Measurements from ENCODE around the gene GAS2L3.
"Not testable (repeated sequence)": the region's sequence is repeated elsewhere in the genome, so short reads cannot be mapped to it uniquely, and the experiment has no call there.

Gene GAS2L3

DNA sequence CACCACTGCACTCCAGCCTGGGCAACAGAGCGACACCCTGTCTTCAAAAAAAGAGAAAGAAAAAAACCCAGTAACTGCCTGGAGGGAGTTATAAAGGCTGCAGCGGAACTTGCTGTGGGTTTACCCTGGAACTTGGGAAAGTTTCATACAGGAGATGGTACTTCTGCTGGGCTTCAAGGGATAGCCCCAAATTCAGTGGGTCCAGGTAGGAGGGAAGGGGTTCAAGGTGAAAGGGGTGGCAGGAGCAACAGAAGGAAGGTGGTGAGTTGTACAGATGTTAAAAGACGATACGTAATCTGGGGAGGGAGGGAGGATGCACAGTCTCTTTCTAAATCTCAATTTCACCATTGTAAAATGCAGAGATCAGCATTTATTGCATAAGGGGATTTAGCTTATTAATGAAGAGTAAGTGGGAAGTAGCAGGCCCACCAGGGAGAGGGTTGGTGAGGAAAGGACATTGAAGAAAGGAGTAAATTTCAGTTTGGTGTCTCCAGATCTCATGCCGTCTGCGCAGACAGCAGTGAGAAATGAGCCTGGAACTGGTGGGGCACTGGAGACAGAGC lies 8.5 kb upstream of the GAS2L3 start:
- Mint-ChIP-seq H3K36me3 (no peaks in the 10 kb centered on the region), H3K9me3 (no peaks in the 10 kb centered on the region), H3K27me3 (no peaks in the 10 kb centered on the region), H3K4me3 (no peak overlapping the region), H3K4me1 (peaks cover 12% of the 10 kb centered on the region), H3K27ac (no peak overlapping the region)
- no peak for ATAC-seq

DNA sequence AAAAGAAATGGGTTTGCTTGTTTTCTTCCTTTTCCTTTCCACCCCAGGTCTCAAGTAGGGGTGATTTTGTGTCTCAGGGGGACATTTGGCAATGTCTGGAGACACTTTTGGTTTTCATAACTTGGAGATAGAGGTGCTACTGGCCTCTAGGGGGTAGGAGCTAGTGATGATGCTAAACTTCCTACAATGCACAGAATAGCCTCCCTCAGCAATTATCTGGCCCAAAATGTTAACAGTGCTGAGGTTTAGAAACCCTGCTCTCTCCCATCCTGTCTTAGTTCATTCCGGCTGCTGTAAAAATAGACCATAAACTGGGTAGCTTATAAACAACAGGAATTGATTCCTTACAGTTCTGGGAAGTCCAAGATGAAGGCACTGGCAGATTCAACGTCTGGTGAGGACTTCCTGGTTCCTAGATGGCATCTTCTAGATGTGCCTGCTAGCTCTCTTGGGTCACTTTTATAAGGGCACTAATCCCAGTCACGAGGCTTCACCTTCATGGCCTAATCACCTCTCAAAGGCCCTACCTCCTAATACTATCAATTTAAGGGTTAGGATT lies 7.4 kb upstream of the GAS2L3 start:
- H3K4me3 Mint-ChIP-seq, result no peak overlapping the region
- H3K27me3 Mint-ChIP-seq, result no peaks in the 10 kb centered on the region
- no peaks in the 10 kb centered on the region for H3K9me3 Mint-ChIP-seq
- H3K27ac Mint-ChIP-seq, result no peak overlapping the region
- ATAC-seq, result no peak
- no peaks in the 10 kb centered on the region for H3K36me3 Mint-ChIP-seq
- H3K4me1 Mint-ChIP-seq, result peaks cover 12% of the 10 kb centered on the region

DNA sequence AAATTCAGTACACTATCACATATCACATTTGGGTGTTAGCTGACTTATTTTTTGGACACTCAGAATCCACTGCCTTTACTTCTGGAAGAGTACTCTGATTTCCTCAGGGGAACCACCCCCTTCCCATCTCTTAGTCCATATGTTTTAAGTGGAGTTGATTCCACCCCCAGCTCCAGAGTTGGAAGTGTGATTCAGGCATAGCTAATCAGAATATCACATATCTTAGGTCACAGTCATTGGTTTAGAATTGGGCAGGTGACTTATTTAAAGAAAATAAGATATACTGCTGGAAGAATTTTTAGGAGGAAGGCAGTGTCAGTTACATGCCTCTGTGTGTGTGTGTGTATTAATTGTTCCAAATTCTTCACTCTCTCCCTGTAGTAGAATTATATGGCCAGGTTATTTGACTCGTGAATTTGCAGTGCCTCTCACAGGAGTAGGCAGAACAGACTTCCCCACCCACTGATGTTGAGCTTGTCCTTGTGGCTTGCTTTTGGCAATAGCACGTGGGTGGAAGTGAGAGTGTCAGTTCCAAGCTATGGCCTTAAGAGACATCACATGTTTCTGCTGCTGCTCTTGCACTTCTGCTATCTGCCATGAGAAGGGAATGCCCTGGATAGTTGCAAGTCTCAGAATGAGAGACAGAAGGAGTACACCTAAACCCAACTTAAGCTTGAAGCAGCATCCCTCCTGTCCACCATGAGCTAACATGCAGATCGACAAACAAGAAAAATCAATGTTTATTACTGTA lies 6.4 kb upstream of the GAS2L3 start:
- ATAC-seq, result peak; percentile 90
- no peaks in the 10 kb centered on the region for H3K36me3 Mint-ChIP-seq
- no peak overlapping the region for H3K4me3 Mint-ChIP-seq
- H3K27ac Mint-ChIP-seq, result no peak overlapping the region
- peaks cover 12% of the 10 kb centered on the region for H3K4me1 Mint-ChIP-seq
- H3K27me3 Mint-ChIP-seq, result no peaks in the 10 kb centered on the region
- no peaks in the 10 kb centered on the region for H3K9me3 Mint-ChIP-seq

DNA sequence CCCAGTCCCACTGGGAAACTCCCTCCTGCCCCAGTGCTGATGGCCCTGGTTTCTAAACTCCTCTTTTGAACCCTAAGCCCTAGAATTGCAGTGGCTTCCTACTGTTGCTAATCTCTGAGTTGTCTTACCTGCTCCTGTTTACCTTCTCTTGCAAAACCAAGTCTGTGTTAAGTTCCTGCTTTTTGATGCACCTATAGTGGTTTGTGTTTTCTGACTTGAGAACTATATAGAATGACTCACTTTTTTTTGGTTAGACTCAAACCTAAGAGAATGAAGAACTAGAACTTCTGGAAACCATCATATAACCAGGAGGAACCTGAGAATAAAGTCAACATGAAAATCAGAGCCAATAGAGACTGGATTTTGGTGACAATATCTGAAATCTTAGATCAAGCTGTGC lies 5.5 kb upstream of the GAS2L3 start:
- ATAC-seq, result peak; percentile 60

DNA sequence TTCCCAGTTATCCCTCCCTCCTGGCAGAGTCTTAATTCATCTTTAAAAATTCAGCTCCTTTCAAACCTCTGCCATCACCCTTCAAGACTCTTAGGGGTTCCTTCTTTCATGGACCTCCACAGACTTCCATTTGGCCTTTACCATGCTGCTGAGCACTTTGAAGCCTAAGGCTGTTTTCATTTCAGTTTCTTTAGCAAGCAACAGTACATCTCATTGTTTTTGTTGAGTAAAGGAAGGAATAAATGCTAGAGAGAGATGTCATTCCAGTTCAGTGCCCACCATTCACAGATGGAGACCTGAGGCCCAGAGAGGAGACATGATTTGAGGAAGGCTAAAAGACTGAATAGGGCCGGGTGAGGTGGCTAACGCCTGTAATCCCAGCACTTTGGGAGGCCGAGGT lies 1.3 kb upstream of the GAS2L3 start:
- no peak for ATAC-seq
- Mint-ChIP-seq H3K4me1 (peaks cover 22% of the 10 kb centered on the region), H3K27me3 (peaks cover 14% of the 10 kb centered on the region), H3K4me3 (no peak overlapping the region), H3K27ac (no peak overlapping the region), H3K36me3 (no peaks in the 10 kb centered on the region), H3K9me3 (no peaks in the 10 kb centered on the region)

More for the DNA sequence above, 5.5 kb upstream of the GAS2L3 start:
- Mint-ChIP-seq H3K9me3 (no peaks in the 10 kb centered on the region), H3K4me1 (peaks cover 12% of the 10 kb centered on the region), H3K27me3 (no peaks in the 10 kb centered on the region), H3K27ac (peak overlapping the region; percentile 3), H3K36me3 (no peaks in the 10 kb centered on the region), H3K4me3 (peak overlapping the region; percentile 6)

DNA sequence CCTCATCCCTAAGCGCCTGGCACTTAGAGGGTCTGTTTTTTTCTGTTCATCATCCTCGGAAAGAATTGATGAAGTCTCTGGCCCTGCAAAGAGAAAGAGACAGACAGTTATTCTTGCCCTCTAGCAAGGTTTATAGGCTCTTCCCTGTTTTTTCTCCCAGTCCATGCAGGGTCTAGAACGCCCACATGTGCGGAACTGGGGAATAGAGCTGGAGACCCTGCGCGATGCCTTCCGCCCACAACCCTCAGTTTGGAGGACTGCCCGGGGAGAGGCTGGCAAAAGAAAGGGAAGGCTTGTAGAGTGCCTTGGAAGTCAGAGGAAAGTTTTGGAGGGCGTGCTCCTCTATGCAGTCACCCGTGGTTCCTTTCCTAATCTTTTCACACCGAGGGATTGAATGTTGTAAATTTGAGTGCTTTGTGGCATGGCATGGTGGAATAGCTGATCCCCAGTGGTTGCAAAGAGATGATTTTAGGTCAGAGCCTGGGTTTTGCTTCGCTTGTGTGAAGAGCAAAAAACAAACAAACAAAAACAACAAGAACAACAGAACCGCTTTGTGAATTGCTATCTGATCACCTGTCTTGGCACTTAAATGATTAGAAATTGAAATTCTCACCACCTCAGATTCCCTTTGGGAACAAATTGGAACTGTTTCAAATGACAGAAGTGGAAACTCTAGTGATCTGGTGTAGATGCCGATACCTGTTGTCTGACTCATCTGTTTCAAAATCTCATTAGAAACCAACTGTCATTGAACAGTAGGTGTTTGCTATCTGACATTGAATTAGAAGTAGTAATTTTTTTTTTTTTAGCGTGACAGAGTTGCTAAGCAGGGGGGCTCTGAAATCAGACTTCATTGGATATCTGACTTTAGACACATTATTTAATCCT lies 947 bp downstream of the GAS2L3 start:
- Mint-ChIP-seq H3K4me1 (peaks cover 11% of the 10 kb centered on the region), H3K36me3 (no peaks in the 10 kb centered on the region), H3K9me3 (no peaks in the 10 kb centered on the region), H3K4me3 (peak overlapping the region; percentile 90), H3K27ac (peak overlapping the region; percentile 76), H3K27me3 (peaks cover 14% of the 10 kb centered on the region)
- ATAC-seq, result no peak

DNA sequence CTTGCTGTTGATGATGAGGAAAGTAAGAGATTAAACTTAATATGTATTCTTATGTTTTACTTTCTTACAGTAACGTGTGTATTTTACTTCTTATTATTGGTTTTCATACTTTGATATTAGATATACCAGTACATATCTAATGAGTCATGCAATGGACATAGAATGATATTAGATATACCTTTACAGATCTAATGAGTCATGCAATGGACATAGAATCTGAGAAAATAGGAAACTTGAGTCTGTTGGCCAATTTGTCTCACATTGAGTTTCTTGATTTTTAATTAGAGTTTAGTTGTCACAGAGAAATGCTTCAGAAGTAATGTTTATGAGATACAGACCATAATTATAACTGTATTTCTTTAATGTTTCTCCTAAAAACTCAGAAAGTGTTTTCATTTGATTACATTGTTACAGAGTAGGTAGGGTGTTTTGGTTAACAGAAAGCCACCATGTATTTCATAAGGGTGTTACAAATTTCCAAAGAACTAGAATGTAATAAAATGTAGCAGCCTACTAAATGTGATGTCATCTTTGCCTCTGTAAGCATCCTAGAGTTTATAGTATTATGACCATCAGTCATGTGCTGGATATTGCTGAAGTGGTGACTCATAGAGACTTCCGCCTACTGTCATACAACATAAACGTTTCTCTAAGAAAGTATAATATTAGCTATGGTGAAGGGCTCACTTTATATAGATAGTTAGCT lies 3.0 kb downstream of the GAS2L3 start:
- Mint-ChIP-seq H3K4me1 (peaks cover 11% of the 10 kb centered on the region), H3K27ac (no peak overlapping the region), H3K36me3 (no peaks in the 10 kb centered on the region), H3K9me3 (no peaks in the 10 kb centered on the region), H3K4me3 (no peak overlapping the region), H3K27me3 (peaks cover 14% of the 10 kb centered on the region)
- no peak for ATAC-seq

DNA sequence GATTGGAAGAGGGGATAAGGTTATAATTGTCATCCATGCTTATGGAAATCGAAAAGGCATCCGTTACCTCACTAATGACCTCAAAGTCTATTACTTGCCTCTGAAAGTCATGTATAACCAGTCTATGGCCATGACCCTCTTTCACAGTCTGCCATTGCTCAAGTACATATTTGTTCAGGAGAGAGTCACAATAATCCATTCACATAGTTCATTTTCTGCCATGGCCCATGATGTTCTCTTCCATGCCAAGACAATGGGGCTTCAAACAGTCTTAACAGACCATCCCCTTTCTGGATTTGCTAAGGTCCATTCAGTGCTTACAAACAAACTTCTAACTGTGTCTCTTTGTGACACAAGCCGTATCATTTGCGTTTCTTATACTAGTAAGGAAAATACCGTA lies 5.4 kb downstream of the GAS2L3 start:
- H3K4me3 Mint-ChIP-seq, result no peak overlapping the region

DNA sequence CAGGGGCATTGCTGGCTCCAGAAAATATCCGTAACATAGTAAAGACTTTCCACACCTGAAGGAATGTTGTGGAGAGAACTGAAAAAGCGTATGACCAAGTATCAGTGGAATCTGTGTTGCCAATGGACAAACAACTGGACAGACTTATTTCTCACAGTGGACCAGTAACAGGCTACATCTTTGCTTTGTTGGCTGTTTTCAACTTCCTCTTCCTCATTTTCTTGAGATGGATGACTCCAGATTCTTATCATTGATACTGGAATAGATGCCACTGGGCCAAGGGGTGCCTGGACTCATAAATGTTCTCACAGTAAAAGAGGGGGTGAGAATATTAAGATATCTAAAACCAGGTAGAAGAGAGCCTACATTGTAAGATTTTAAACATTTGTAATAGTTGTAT lies 6.4 kb downstream of the GAS2L3 start:
- Mint-ChIP-seq H3K27me3 (peaks cover 21% of the 10 kb centered on the region), H3K9me3 (peaks cover 10% of the 10 kb centered on the region), H3K4me3 (no peak overlapping the region), H3K4me1 (no peaks in the 10 kb centered on the region), H3K27ac (no peak overlapping the region), H3K36me3 (no peaks in the 10 kb centered on the region)
- ATAC-seq, result no peak

More for the DNA sequence above, 5.4 kb downstream of the GAS2L3 start:
- peaks cover 10% of the 10 kb centered on the region for H3K9me3 Mint-ChIP-seq
- no peak overlapping the region for H3K27ac Mint-ChIP-seq
- peaks cover 21% of the 10 kb centered on the region for H3K27me3 Mint-ChIP-seq
- no peak for ATAC-seq
- H3K36me3 Mint-ChIP-seq, result no peaks in the 10 kb centered on the region
- peaks cover 6% of the 10 kb centered on the region for H3K4me1 Mint-ChIP-seq

DNA sequence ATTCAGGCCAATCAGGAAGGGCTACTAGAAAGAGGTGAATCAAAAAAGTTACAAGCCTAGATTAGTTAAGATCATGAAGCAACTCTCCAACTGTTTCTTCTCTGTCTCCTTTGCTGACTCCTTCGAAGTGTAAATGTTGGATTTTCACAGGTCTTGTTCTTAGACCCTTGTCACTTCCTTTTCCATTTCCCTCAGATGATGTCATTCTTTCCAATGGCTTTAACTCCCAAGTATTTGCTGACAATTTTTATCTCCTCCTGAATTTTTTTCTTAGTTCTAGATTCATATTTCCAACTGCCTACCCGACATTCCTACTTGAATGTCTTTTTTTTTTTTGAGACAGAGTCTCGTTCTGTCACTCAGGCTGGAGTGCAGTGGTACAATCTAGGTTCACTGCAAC lies 10.8 kb downstream of the GAS2L3 start:
- H3K4me3 Mint-ChIP-seq, result no peak overlapping the region
- ATAC-seq, result no peak
- no peaks in the 10 kb centered on the region for H3K4me1 Mint-ChIP-seq
- H3K9me3 Mint-ChIP-seq, result peaks cover 27% of the 10 kb centered on the region
- no peaks in the 10 kb centered on the region for H3K36me3 Mint-ChIP-seq
- peaks cover 33% of the 10 kb centered on the region for H3K27me3 Mint-ChIP-seq
- no peak overlapping the region for H3K27ac Mint-ChIP-seq

DNA sequence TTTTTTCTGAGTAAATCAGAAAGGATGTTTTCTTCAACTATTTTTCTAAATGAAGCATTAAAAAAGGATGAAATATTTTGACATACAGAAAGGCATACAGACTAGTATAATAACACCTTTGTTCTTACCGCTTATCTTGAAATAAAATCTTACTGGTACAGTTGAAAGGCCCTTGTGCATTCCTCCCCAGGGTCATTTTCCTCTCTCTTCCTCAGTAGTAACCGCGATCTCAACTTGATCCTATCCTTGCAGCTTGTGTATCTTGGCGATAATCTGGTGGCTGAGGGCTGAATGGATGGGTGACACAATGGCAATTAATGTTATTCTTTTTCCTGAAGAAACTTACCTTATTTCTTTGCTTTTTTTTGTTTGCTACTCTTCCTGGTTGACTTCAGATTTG lies 18.5 kb downstream of the GAS2L3 start:
- Mint-ChIP-seq H3K9me3 (peaks cover 12% of the 10 kb centered on the region), H3K4me3 (no peak overlapping the region), H3K36me3 (no peaks in the 10 kb centered on the region), H3K27ac (no peak overlapping the region), H3K4me1 (no peaks in the 10 kb centered on the region), H3K27me3 (no peaks in the 10 kb centered on the region)
- no peak for ATAC-seq

DNA sequence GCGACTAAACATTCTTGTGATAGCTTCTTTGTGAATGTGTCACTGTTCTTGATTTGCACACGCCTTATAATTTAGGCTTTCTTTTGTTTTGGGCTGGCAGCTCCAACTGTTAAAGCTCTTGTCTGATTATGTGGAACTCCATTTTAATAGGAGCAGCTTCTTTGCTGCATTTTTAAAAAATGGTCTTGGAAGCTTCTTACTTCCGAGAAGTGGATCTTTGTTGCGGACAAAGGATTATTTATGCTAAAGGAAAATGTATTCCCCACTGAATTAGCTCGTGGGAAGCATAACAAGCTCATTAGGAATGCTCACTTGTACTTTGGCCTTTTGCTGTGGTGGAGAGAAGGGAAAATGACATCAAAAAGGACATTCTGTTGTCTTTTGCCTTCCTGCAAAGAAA lies 20.0 kb downstream of the GAS2L3 start:
- Mint-ChIP-seq H3K4me1 (no peaks in the 10 kb centered on the region), H3K27ac (no peak overlapping the region), H3K36me3 (no peaks in the 10 kb centered on the region), H3K4me3 (no peak overlapping the region), H3K27me3 (no peaks in the 10 kb centered on the region), H3K9me3 (peaks cover 8% of the 10 kb centered on the region)
- ATAC-seq, result no peak

DNA sequence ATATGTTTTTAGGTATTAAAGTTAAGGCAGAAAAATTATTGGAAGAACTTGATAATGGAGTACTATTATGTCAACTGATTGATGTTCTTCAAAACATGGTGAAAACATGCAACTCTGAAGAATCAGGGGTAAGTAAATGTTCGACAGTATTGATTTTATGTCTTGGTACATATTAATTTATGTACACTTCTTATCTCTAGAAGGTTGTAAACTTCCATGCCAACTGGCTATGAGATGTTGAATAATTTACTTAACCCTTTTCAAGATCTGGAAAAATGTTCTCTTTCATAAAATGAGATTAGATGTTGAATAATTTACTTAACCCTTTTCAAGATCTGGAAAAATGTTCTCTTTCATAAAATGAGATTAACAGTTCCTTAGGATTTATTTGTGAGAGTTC lies 28.1 kb downstream of the GAS2L3 start:
- Mint-ChIP-seq H3K27ac (no peak overlapping the region), H3K4me3 (no peak overlapping the region), H3K36me3 (no peaks in the 10 kb centered on the region), H3K27me3 (no peaks in the 10 kb centered on the region), H3K4me1 (no peaks in the 10 kb centered on the region), H3K9me3 (no peaks in the 10 kb centered on the region)
- no peak for ATAC-seq

DNA sequence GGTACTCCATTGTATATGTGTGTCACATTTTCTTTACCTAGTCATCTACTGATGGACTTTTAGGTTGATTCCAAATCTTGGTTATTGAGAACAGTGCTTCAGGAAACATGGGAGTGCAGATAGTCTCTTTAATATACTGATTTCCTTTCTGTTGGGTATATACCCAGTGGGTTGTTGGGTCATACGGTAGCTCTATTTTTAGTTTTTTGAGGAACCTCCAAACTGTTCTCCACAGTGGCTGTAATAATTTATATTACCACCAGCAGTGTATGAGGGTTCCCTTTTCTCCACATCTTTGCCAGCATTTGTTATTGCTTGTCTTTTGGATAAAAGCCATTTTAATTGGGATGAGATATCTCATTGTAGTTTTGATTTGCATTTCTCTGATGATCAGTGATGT lies 29.5 kb downstream of the GAS2L3 start:
- H3K27me3 Mint-ChIP-seq, H3K9me3 Mint-ChIP-seq, H3K27ac Mint-ChIP-seq, H3K4me3 Mint-ChIP-seq, H3K4me1 Mint-ChIP-seq, ATAC-seq, H3K36me3 Mint-ChIP-seq: not testable (repeated sequence)

DNA sequence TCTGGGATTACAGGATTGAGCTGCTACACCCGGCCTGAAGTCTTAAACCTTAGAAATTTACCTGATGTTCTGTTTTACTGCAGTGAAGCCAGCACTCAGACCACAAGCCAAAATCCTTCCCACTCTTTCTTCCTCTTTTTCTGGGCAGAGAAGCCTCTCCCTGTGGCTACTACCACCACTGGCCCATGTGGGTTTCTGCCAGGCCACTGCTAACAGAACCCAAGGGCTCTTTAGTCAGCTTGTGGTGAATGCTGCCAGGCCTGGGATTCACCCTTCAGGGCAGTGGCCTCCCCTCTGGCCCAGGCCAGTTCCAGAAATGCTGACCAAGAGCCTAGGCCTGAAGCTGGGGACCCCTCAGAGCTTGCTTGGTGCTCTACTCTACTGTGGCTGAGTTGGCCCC lies 35.3 kb downstream of the GAS2L3 start:
- Mint-ChIP-seq H3K4me3 (no peak overlapping the region), H3K9me3 (peaks cover 5% of the 10 kb centered on the region), H3K27ac (no peak overlapping the region), H3K4me1 (no peaks in the 10 kb centered on the region), H3K36me3 (no peaks in the 10 kb centered on the region), H3K27me3 (peaks cover 16% of the 10 kb centered on the region)
- ATAC-seq, result no peak

Data from stimulated activated memory B cell treated with anti-CD40 and anti-IgM and Interleukin-4, amounts not matched to agents 10 μg/mL and 1 μg/mL and 100 μg/mL, for 72 hours (primary cell).